Measurements from ENCODE around the gene CEP57L1. TPM values are rescaled to one million over a fixed set of nuclear protein-coding genes. Genes with fewer than 3 reads are reported as not detected.
A peak's percentile ranks its signal among the peaks of the same experiment; 100 is the strongest.

The CEP57L1 gene
- total RNA-seq, result 10 to 100 TPM in 1 of 2 donors, 1 to 10 TPM in 1; 7.7 to 11.2 TPM
- long read RNA-seq, partial matches to known transcripts, result 0 of 6 reads
- long read RNA-seq, other reads (novel, unspliced or antisense), result 3 of 6 reads

- peak; percentile 98 for DNase-seq
- intact Hi-C loops (cut with DNase I, micrococcal nuclease), result no loop called here
- ATAC-seq, result peak; percentile 66
Observed at GRCh38 chr6:109095036-109095834, at the start of gene CEP57L1. Gene CEP57L1, plus strand, starts transcription at chr6:109095507. Its CDS starts 49,715 bp downstream, at chr6:109145222.

GRCh38 chr6:109048176-109048575, 47.1 kb upstream of the CEP57L1 start:
- ATAC-seq (peak; percentile 12), DNase-seq (no peak)
- intact Hi-C loops (cut with DNase I, micrococcal nuclease), result no loop called here

DNA sequence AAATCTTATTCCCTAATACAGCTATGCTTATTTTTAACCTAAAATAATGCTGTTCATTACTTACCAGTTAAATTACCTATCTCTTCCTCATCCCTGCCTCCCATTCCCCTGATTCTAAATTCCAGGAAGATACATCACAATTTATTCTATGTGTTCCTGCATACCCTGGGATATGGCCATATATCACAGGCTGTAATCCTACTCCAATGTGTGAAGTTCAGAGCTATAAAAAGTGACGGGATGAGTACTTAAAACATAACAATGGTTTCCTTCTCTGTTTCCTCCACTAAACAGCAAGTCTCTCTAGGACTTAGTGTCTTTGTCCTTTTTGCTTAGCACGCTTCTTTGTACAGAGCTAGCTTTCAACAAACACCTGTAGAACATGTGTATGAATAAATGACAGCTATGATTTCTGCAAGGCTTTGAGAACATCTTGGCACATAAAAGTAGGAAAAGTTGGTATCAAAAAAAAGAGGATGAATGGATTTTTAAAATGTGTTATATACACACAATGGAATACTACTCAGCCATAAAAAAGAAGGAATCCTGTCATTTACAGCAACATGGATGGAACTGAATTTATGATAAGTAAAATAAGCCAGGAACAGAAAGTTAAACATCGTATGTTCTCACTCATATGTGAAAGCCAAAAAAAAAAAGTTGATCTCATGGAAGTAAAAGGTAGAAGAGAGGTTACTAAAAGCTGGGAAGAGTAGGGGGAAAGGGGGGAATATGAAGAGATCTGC, 46.5 kb upstream of the CEP57L1 start:
- ATAC-seq (peak; percentile 92), DNase-seq (no peak)
- intact Hi-C loops (cut with DNase I, micrococcal nuclease), result no loop called here

- ATAC-seq, result no peak
- no peak for DNase-seq
- intact Hi-C loops (cut with DNase I, micrococcal nuclease), result no loop called here
Observed at GRCh38 chr6:109050012-109050411, 45.3 kb upstream of the CEP57L1 start.

GRCh38 chr6:109050447-109051102, 44.7 kb upstream of the CEP57L1 start:
- intact Hi-C loops (cut with DNase I, micrococcal nuclease), result no loop called here
- DNase-seq, result no peak

DNA sequence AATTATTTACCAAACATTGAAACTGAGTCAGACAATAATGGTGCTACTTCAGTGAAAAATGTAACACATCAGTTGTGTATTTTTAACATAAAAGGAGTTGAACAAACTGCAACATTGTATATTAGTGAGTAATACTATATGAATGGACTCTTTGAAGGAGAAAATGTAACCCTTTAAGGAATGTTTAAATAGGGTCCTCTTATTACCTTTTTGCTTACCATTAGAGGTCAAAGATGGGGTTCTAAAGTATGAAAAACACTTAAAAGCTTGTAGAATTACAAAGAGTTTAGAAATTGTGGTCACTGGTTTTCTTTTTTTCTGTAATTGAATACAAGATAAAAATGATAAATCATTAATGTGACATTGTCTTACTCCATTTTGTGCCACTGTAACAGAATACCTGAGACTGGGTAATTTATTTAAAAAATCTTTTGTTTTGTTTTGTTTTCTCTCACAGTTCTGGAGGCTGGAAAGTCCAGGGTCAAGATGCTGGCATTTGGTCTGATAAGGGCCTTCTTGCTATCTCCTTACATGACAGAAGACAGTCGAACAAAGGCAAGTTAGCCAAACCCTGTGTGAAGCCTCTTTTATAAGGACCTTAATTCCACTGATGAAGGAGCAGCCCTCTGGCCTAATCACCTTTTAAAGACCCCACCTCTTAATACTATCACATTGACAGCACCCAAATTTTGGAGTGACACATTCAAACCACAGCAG, 43.8 kb upstream of the CEP57L1 start:
- DNase-seq, result no peak
- ATAC-seq, result no peak
- intact Hi-C loops (cut with DNase I, micrococcal nuclease), result no loop called here

More at GRCh38 chr6:109050447-109051102, 44.7 kb upstream of the CEP57L1 start:
- ATAC-seq, result no peak

DNA sequence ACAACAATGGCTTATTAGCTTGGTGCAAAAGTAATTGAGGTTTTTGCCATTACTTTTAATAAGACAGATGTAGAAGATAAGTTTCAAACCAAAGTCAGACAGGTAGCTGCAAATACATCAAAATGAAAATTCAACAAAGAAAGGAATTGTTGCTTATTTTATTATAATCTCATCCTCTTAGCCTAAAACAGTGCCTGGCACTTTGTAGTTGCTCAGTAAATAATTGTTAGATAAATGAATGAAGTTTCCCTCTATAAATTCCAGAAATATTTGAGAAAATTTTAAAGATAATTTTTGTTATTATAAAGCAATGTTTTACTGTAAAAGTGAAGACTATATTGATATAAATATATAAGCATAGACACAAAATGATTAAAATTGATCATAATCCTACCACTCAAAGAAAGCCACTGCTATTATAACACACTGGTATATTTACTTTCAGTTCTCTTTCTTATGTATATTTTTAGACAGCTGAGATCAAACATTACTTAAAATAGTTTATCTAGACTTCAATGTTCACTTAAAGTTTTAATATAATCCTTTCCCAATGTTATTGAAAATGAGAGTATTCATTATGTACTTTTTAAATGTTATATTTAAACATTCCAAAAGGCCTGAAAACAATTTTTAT, 43.2 kb upstream of the CEP57L1 start:
- intact Hi-C loops (cut with DNase I, micrococcal nuclease), result no loop called here
- ATAC-seq (no peak), DNase-seq (no peak)

DNA sequence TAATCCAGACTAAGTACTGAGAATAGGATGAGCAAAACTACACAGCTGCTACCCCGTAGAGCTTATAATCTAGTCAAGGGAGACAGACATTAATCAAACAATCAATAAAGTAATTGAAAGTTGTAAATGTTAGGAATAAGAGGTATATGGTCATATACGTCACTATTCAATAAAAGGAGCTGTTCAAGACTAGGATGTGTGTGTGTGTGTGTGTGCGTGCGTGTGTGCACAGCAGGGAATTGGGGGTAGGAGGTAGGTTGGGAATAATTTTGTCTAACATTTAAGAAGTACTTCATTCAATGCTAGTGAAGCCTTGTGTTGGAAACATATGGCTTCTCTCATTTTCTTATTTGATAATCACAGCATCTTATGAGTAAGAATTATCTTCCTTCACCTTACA, 42.5 kb upstream of the CEP57L1 start:
- intact Hi-C loops (cut with DNase I, micrococcal nuclease), result no loop called here
- ATAC-seq, result no peak
- no peak for DNase-seq

DNA sequence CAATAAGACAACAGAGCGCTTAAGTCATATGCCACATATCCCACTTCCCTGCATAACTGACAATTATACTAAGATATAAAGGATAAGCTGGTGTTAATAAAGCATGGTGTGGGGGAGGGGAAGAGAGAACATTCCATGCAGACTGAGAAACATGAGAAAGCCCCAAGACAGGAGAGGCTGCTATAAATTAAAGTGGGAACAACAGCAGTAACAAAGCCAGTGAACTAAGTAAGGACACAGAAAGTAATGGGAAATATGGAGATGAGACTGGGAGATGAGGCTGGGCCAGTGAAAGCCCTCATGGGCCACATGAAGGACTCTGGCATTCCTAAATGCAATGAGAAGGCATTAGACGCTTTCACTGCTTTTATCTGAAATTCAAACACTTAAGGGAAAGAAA, 42.0 kb upstream of the CEP57L1 start:
- DNase-seq, result no peak
- intact Hi-C loops (cut with DNase I, micrococcal nuclease), result no loop called here
- ATAC-seq, result no peak

DNA sequence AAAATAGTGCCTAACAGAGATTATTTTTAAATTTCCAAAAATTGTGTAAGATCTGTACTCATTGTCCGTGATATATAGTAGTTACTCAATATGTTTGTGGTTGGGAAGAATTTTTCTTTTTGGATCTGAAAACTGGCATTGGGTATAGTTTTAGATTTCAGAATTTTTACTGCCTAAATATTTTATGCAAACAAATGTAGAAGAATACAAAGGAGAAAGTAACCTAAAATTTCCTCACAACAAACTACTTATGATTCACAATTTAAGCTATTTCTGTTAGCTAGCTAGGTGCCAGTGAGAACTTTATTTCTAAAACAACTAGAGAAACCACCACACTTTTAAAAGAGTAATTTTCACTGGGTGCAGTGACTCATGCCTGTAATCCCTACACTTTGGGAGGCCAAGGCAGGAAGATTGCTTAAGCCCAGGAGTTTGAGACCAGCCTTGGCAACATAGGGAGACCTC, 39.5 kb upstream of the CEP57L1 start:
- intact Hi-C loops (cut with DNase I, micrococcal nuclease), result no loop called here
- DNase-seq, result no peak
- no peak for ATAC-seq

DNA sequence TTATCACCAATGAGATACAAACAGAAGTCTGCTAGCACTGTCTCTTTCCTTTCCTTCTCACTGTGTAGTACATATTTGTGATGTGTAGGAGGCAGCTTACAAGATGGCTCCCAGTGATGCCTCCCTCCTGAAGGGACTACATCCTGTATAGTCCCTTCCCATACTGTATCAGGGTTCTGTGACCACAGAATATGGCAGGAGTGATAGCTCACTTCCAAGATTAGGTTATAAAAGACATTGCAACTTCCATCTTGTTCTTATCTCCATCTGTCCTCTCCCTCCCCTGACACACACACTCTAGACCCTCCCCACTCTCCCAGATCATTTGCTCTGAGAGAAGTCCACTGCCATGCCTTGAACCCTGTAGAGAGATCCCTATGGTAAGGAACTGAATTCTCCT, 38.6 kb upstream of the CEP57L1 start:
- intact Hi-C loops (cut with DNase I, micrococcal nuclease), result no loop called here
- DNase-seq, result no peak

DNA sequence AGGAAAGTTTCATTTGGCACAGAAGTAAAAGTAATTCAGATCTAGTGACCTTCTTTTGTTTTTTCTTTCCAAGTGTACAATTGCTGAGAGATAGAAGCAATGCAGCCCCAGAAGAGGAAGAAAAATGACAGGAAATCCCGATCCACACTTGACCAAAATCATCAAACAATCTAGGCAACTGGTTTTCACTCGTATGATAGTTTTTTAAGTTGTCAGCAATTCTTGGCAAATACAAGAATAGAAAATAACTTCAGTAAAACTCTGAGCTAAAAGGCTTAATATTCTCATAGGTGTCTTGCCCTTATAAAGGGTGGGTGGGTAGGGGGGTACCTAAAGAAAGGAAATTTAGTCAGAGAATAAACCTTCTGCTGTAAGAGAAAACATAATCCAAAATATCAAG, 36.7 kb upstream of the CEP57L1 start:
- DNase-seq, result no peak
- no peak for ATAC-seq
- intact Hi-C loops (cut with DNase I, micrococcal nuclease), result no loop called here

More for the DNA sequence above, 38.6 kb upstream of the CEP57L1 start:
- ATAC-seq, result no peak

GRCh38 chr6:109059153-109059552, 36.2 kb upstream of the CEP57L1 start:
- DNase-seq (no peak), ATAC-seq (no peak)
- intact Hi-C loops (cut with DNase I, micrococcal nuclease), result no loop called here

DNA sequence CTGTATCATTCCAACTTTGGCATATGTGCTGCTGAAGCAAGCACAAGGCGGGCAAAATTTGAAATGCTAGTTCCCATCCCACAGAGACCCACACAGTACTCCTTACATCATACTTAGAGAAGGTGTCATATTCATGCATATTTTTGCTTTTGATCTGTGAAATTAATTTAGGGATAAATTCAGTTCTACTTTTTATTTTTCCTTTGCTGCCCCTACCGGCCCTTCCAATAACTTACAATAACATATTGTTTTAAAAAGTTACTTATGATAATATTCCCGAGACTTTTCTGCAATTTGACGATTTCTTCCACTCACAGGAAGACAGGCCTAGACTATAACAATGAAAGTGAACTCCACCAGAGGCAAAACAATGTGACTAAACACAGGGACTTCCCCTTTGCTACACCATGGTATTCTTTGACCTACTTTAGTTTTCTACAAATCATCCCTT, 35.7 kb upstream of the CEP57L1 start:
- peak; percentile 73 for ATAC-seq
- no peak for DNase-seq
- intact Hi-C loops (cut with DNase I, micrococcal nuclease), result no loop called here

- no peak for ATAC-seq
- intact Hi-C loops (cut with DNase I, micrococcal nuclease), result no loop called here
- DNase-seq, result no peak
Observed at GRCh38 chr6:109060571-109060970, 34.7 kb upstream of the CEP57L1 start.

GRCh38 chr6:109062216-109062615, 33.1 kb upstream of the CEP57L1 start:
- ATAC-seq, result no peak
- DNase-seq, result no peak
- intact Hi-C loops (cut with DNase I, micrococcal nuclease), result no loop called here

- ATAC-seq, result peak; percentile 46
- intact Hi-C loops (cut with DNase I, micrococcal nuclease), result no loop called here
- DNase-seq, result no peak
Observed at GRCh38 chr6:109062767-109063352, 32.4 kb upstream of the CEP57L1 start.

DNA sequence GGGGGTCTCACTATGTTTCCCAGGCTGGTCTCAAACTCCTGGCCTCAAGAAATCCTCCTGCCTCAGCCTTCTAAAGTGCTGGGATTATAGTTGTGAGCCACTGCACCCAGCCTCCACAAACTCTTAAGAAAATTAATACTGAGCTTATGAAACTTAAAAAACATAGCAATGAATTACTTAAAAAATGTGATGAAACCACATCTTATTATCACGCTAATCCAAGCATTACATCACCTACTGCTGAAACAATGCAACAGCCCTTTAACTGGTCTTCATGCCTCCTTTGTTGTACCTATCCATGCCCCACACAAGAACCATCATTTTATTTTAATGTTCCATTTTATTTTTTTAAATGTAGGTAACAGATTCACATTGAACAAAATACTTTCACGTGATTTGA, 25.6 kb upstream of the CEP57L1 start:
- DNase-seq, result no peak
- intact Hi-C loops (cut with DNase I, micrococcal nuclease), result loop anchor here in 1 of 2 donors (5.0 kb wide), 1 partner anchor 527 kb away; no protein-coding TSS in a partner anchor
- no peak for ATAC-seq

Measured in left colon (tissue), 2 donors.